Stimulated activated CD4-positive, alpha-beta T cell treated with anti-CD3 and anti-CD28 coated beads, Interleukin-4, amount 100 ng/mL, for 24 hours (primary cell): ENCODE data around the gene ALDH1L2.

Experiments used
- DNase-seq: peaks from one replicate; pipeline ENCODE4 v3.0.0-alpha.2; 2020

Gene ALDH1L2

GRCh38 chr12:104975587-104976343 lies 108.5 kb downstream of the ALDH1L2 start:
- DNase-seq: no peak

- DNase-seq: no peak
Measured at GRCh38 chr12:104974626-104975290, 109.5 kb downstream of the ALDH1L2 start.

- no peak for DNase-seq
Measured at GRCh38 chr12:104973250-104973649, 111.0 kb downstream of the ALDH1L2 start.

- DNase-seq: no peak
Measured at GRCh38 chr12:104971306-104971705, 113.0 kb downstream of the ALDH1L2 start.
